ENCODE data around the gene PRM2. TPM values are rescaled to one million over a fixed set of nuclear protein-coding genes. Genes with fewer than 3 reads are reported as not detected.

PRM2 gene, protein sequence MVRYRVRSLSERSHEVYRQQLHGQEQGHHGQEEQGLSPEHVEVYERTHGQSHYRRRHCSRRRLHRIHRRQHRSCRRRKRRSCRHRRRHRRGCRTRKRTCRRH
- total RNA-seq: not detected in 2 replicates

DNA sequence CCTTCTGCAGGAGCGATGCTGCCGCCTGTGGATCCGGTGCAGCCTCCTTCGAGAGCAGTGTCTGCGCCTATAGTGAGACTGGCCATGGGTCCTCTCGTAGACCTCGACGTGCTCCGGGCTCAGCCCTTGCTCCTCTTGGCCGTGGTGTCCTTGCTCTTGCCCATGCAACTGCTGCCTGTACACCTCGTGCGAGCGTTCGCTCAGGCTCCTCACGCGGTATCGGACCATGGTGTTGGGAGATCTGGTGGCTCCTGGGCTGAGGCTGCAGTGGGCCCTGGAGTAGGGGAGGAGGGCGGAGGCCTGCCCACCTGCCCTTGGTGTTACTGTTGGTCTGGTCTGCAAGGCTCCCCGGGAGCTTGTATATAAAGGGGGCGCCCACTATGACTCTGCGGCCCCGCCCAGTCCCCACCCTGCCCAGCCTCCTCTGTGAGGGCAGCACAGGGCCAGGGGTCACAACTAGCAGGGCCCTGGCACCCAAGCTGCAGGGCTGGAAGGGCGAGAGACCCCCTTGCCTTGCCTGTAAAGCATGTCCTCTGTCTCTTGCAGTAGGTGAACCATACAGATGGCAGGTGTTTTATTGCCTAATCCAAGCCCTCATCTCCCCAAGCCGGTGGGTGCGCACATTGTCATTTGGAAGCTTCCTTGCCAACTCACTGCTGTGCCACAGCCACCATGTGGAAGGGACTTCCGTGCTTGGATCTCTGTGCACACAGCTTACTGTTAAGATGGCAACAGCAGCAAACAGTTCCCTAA is at the start of gene PRM2:
Gene PRM2, minus strand, starts transcription at position 338 of the 753 bp plus-strand sequence. Its CDS starts 110 bp downstream, at position 228.

DNA sequence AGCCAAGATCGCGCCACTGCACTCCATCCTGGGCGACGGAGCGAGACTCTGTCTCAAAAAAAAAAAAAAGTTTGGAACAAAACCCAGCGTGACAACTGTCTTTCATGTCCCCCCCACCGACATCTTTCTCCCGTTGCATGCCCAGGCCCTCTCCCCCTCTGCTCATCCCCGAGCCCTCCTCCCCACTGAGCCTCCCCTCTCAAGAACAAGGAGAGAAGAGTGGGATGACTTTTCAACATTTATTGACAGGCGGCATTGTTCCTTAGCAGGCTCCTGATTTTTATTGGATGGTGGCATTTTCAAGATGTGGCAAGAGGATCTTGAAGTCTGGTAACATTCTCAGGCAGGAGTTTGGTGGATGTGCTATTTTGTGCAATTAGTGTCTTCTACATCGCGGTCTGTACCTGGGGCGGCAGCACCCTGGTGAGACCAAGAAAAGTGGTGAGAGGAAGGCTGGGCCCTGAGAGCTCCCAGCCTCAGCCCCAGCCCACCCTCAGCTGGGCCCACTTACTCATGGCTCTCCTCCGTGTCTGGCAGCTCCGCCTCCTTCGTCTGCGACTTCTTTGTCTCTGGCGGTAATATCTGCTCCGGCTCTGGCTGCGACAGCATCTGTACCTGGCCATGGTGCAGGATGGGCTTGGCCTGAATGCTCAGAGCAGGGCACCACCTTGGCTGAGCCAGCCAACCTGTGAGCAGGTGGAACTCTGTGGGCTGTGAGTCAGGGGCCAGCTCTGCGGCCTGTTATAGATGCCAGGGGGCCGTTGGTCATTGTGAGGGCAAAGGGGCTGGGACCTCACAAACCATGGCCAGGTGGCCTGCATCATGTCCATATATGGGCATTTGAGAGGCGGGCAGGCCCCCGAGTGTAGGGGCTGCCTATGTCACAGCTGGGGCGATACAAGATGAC is 4.6 kb upstream of the PRM2 start, which contains the start of gene PRM1:
Gene PRM1, minus strand, starts transcription at position 715 of the 907 bp plus-strand sequence. Its CDS starts 92 bp downstream, at position 623.

GRCh38 chr16:11272921-11273720 is 3.2 kb downstream of the PRM2 start, which contains the start of gene PRM3:
Gene PRM3, minus strand, starts transcription at chr16:11273629. Its CDS starts 34 bp downstream, at chr16:11273595.

DNA sequence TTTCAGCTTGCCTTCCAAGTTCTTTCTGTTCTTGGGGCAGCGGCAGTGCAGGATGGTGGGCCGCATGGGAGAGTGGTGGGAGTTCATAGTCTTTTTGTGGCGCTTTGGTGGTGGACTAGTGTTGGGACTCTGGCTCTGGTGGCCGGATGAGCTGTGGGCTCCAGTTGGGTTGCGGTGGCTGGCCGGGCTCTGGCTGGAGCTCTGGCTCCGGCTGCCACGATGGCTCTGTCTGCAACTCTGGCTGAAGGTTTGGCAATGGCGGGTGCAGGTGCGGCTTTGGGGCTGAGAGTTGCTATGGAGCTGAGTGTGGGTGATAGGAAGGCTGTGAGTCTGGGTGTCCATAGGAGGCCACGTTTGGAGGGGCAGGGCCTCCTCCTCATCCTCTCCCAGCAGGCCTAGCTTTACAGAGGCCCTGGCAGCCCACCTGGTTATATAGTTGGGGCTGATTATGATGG is 7.3 kb downstream of the PRM2 start, which contains the start of gene TNP2:
Gene TNP2, minus strand, starts transcription at position 405 of the 455 bp plus-strand sequence. Its CDS starts 63 bp downstream, at position 342.

GRCh38 chr16:11255737-11256660 is 20.3 kb downstream of the PRM2 start, which contains the start of gene SOCS1:
Gene SOCS1, minus strand, starts transcription at chr16:11256204. Its CDS starts 726 bp downstream, at chr16:11255478.

Small RNA genes lying within 50 kb of the gene (small RNA-seq; reads per million reads assigned to genes)
- gene MIR548H2: not detected
- not detected for gene RF00019
- gene RF00554: not detected

Other genes with a start within 250 kb of the PRM2 start
- 2.8 and 5.2 TPM in 2 replicates for gene SOCS1, start 20.3 kb downstream of the PRM2 start, total RNA-seq
- not detected in 2 replicates for gene TNP2, start 7.2 kb downstream of the PRM2 start, total RNA-seq
- gene PRM3, start 2.9 kb downstream of the PRM2 start, total RNA-seq: not detected in 2 replicates
- not detected in 2 replicates for gene PRM1, start 4.8 kb upstream of the PRM2 start, total RNA-seq
- 3.1 and 3.2 TPM in 2 replicates for gene RMI2, start 69.0 kb upstream of the PRM2 start, total RNA-seq

Data from hair follicle dermal papilla cell (primary cell).